Transverse colon (tissue), 4 donors: ENCODE data around the gene PIF1.
A peak's percentile ranks its signal among the peaks of the same experiment; 100 is the strongest.

Experiments
- EP300 ChIP-seq: sonication (generic); formaldehyde crosslinking; IDR thresholded peaks from one replicate; pipeline ENCODE4 v1.6.1; 2017; ENCODE audit warnings: antibody characterized with exemption, low read depth
- POLR2AphosphoS5 ChIP-seq, 3 donors: sonication (generic); formaldehyde crosslinking; IDR thresholded peaks; one replicate each; pipeline ENCODE4 v1.6.1; 2016; ENCODE audit warnings: antibody characterized with exemption in 3 of 3
- TF ChIP-seq, protein P1 (sequence below), 5 experiments: fragments of 200-600 bp in 3 of 5; fragments of 450-650 bp in 2 of 5; sonication (generic) in 3 of 5; IDR thresholded peaks; 1 replicate in 2 of 5; 2 replicates in 3 of 5; pipeline ENCODE4 v1.5.1; 2016 to 2017; ENCODE audit warnings: antibody characterized with exemption in 5 of 5, inconsistent platforms in 3 of 5, mild to moderate bottlenecking in 2 of 5, moderate library complexity in 1 of 5

DNA sequence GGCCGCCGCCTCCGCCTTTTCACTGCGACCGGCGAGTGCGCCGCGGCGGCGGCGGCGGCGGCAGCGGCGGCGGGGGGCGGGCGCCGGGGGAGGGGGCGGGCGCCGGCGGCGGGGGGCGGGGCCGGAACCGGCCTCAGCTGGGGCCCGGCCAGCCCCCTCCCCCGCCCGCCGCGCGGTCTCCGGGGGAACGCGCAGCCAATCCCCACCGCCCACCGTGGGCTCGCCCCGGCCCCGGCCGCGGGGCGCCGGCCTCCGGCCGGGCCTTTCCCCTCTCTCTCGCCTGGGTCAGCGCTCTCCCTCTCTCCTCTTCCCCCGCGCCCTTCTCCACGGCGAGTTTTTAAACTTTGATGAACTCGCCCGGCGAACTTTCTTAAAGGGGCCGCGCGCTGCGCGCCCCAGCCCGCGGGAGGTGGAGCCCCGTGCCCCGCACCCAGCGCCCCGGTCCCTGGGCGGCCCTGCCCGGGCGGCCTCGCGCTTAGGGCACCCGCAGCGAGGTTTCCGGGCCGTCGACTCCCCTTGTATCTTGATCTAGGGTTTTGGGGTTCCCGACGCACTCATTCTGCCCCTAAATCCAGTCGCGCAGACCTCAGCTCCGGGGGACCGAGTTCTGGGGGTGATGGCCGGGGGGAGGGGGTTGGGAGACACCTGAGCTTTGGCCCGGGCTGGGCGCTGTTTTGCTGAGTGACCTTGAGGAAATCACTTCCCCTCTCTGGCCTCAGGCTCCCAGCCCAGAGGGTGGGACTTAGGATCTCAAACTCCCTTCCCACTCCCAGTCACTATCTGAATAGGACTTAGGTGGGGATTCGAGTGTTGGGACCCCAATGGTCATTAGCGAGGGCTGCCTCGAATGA lies 49.7 kb downstream of the PIF1 start, which contains the start of gene RBPMS2:
- TF ChIP-seq, protein P1, sequence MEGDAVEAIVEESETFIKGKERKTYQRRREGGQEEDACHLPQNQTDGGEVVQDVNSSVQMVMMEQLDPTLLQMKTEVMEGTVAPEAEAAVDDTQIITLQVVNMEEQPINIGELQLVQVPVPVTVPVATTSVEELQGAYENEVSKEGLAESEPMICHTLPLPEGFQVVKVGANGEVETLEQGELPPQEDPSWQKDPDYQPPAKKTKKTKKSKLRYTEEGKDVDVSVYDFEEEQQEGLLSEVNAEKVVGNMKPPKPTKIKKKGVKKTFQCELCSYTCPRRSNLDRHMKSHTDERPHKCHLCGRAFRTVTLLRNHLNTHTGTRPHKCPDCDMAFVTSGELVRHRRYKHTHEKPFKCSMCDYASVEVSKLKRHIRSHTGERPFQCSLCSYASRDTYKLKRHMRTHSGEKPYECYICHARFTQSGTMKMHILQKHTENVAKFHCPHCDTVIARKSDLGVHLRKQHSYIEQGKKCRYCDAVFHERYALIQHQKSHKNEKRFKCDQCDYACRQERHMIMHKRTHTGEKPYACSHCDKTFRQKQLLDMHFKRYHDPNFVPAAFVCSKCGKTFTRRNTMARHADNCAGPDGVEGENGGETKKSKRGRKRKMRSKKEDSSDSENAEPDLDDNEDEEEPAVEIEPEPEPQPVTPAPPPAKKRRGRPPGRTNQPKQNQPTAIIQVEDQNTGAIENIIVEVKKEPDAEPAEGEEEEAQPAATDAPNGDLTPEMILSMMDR (IDR thresholded peaks at IDR 0.05) = no peak
- TF ChIP-seq EP300 = no peak
- TF ChIP-seq POLR2AphosphoS5 (IDR thresholded peaks at IDR 0.05) = peak in 1 of 3 donors; percentile 8
